Retina (tissue), 1 donor: Measurements from ENCODE around the gene SCGB3A1.

Experiments
- DNase-seq: peaks from one replicate; pipeline ENCODE4 v3.0.0-alpha.2; 2016

SCGB3A1 gene

GRCh38 chr5:180583738-180584137 is 7.6 kb downstream of the SCGB3A1 start:
- no peak for DNase-seq

GRCh38 chr5:180580681-180581080 is 10.6 kb downstream of the SCGB3A1 start:
- DNase-seq: no peak

GRCh38 chr5:180575571-180575970 is 15.7 kb downstream of the SCGB3A1 start:
- DNase-seq: no peak

GRCh38 chr5:180568914-180569313 is 22.4 kb downstream of the SCGB3A1 start:
- DNase-seq: no peak

DNA sequence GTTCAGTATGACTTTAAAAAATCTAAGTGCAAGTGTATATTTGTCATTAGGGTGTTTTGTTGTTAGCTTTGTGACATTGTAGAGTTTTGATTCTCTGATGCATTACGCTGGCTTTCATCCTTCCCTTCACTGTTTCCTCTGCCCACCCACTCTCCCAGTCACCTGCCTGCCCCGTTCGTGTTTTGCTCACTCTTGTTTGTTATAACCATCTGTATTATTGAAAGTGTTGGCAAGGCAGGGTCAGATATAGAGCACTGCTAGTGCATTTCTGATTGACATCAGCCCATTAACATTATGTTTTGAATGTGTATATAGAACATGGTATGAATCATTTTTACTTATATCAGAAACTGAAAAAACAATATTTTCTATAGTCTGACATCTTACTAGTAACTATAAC is 27.3 kb downstream of the SCGB3A1 start:
- DNase-seq: no peak

DNA sequence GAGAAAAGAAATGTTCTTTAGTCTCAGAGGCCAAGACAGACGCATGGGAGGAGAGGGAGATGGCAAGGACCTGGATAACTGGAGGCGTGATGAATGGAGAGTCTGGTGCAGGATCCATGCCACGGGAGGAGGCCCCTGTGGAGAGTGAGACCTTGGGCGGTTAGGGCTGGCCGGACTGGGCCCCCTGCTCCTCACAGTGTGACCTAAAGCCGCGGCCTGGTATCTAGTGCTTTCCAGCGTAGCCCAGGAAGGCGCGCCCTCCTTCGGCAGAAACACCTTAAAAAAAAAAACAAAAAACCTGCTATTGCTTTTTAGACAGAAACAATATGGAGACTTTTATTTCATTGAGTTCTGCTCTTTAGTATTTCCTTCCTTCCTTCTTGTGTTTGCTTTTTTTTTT is 33.1 kb downstream of the SCGB3A1 start:
- no peak for DNase-seq

GRCh38 chr5:180557217-180557809 is 34.0 kb downstream of the SCGB3A1 start:
- no peak for DNase-seq

GRCh38 chr5:180555168-180555921 is 36.0 kb downstream of the SCGB3A1 start:
- no peak for DNase-seq

- no peak for DNase-seq
Measured at GRCh38 chr5:180553530-180553929, 37.8 kb downstream of the SCGB3A1 start.

DNA sequence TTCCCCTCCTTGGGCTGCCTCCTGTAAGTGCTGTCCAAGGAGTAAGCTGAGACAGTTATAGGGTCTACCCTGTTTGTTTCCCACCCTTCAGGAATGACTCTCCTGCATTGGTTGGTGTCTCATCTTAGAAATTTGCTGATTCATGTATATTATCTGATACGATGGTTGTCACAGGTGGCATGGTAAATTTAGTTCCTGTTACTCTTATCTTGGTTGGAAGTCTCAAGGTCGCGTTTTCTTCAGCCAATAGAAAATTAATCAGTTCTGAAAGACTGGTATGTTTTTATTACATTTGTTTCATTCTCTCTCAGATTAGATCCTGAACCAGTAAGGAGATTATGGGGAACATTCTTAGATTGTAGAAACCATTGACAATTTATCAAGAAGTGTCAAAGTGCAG is 42.7 kb downstream of the SCGB3A1 start:
- DNase-seq: no peak

GRCh38 chr5:180545248-180545647 is 46.1 kb downstream of the SCGB3A1 start:
- no peak for DNase-seq

GRCh38 chr5:180541710-180542109 is 49.6 kb downstream of the SCGB3A1 start:
- DNase-seq: no peak
